Glomerular visceral epithelial cell (primary cell): ENCODE results near the gene REC8.

Source experiments
- DNase-seq: peaks from one replicate; pipeline ENCODE4 v3.0.0-alpha.2; 2016; ENCODE audit errors: extremely low spot score

Gene REC8

DNA sequence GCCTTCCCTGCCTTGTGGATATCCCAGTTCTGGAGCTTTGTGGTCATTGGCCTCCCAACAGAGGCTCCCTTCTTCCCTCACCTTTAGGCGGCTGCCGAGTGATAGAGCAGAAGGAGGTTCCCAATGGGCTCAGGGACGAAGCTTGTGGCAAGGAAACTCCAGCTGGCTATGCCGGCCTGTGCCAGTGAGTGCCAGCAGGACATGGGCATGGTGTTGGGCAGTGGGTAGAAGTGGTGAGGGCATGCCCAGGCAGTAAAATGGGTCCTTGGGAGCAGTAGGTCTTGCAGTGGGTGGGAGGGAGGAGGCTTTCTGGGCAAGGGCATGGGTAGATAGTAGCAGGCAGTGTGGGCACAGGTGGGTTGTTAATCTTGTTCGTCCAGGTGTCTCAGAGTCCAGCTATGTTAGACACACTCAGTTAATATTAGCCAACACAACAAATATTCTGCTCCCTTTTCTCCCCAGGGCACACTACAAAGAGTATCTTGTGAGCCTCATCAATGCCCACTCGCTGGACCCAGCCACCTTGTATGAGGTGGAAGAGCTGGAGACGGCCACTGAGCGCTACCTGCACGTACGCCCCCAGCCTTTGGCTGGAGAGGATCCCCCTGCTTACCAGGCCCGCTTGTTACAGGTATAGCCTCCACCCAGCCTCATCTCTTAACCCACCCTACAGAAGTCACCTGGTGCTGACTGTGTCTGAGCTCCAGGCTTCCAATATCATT lies 11.9 kb upstream of the REC8 start:
- no peak for DNase-seq

- DNase-seq = no peak
Measured at GRCh38 chr14:24160499-24160849, 11.4 kb upstream of the REC8 start.

GRCh38 chr14:24160850-24161804 lies 10.8 kb upstream of the REC8 start, which contains the start of gene IRF9:
TSS of gene IRF9 (plus strand) at chr14:24161265. CDS start at chr14:24162145, 880 bp downstream.
- DNase-seq = peak; percentile 99

DNA sequence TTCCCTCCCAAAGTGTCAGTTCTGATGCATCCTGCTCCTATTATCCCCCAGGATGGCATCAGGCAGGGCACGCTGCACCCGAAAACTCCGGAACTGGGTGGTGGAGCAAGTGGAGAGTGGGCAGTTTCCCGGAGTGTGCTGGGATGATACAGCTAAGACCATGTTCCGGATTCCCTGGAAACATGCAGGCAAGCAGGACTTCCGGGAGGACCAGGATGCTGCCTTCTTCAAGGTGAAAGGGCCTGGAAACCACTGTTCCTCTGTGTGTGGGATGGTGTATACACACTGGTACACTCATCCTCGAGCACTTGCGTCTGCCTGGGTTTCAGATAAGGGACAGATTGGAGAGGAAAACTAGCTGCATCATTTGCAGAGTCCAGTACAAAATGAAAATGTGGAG lies 9.8 kb upstream of the REC8 start:
- DNase-seq = no peak

- DNase-seq = no peak
Measured at GRCh38 chr14:24164518-24164991, 7.3 kb upstream of the REC8 start.

DNA sequence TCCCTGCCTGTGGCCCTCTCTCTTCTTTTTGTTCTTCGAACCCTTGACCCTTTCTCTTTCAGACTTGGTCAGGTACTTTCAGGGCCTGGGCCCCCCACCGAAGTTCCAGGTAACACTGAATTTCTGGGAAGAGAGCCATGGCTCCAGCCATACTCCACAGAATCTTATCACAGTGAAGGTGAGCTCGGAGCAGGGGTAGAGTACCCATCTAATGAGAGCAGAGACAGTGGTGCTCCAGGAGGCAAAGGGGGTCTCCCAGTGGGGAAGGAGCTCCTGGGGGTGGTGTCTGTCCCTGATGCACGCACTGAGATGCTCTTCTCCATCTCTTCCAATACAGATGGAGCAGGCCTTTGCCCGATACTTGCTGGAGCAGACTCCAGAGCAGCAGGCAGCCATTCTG lies 6.1 kb upstream of the REC8 start:
- DNase-seq = no peak

- DNase-seq = no peak
Measured at GRCh38 chr14:24167469-24168114, 4.3 kb upstream of the REC8 start.

DNA sequence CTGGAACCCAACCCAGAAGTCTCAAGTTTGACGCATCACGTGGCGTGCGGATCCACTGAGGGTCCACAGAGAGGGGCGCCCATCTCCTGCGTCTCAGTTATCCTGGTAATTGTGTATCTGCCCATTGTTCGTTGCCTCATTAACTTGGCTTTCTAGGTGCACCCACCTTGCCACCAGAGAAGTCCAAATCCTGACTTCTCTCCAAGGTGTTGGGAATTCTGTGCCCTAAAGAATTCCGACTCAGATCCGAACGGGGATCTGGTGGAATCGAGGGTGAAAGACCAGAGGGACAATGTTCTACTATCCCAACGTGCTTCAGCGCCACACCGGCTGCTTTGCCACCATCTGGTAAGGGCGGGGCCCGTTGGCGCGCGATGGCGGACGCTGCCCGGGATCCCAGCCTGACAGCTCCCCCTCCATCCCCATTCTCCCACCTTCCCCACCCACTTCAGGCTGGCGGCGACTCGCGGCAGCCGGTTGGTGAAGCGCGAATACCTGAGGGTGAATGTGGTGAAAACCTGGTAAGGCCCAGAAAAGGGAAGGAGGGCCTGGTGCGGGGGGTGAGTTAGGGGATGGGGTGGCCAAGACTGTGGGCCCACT lies 481 bp downstream of the REC8 start:
- DNase-seq = no peak

- no peak for DNase-seq
Measured at GRCh38 chr14:24172871-24173281, 996 bp downstream of the REC8 start.

DNA sequence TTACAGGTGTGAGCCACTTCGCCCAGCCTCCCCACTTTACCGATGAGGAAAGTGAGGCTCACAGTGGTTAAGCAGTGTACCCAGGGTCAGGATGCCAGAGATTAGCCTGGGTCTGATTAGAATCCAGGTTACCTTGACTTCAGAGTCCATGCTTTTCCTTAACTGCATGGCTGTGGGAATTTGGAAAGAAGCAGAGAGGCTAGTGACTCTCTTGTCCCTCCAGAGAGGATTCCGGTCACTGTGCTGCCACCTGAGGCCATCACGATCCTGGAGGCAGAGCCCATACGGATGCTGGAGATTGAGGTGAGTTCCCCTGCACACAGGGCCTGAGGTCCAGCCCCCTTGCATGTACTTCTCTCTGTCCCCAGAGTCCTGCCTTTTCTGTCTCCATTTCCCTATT lies 4.7 kb downstream of the REC8 start:
- DNase-seq = no peak

DNA sequence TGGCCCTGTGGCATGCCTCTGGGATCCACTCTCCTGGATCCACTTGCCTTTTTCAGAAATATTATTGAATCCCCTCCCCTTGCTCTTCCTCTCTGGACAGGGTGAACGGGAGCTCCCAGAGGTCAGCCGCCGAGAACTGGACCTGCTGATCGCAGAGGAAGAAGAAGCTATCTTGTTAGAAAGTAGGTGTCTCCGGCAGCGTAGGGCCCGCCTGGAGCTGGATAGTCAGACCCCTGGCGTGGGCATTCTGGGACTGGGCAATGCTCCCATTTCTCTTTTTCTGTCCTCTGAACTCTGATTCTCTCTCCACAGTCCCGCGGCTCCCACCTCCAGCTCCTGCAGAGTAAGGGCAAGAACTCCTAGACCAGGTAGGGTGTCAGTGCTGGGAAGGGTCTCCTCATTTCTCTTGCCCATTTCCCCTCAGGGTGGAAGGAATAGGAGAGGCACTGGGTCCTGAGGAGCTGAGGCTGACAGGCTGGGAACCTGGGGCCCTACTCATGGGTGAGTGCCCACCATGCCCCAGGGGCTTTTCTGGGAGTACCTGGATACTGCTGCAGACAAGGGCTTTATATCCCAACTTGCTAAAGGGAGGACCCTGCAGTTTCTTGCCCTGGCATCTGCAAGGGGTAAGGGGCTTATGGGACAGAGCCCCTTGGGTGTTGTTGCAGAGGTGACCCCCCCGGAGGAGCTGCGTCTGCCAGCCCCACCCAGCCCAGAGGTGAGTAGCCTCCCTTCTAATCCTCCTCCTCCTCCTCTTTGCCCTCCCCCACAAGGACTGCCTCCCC lies 5.4 kb downstream of the REC8 start:
- DNase-seq = no peak

DNA sequence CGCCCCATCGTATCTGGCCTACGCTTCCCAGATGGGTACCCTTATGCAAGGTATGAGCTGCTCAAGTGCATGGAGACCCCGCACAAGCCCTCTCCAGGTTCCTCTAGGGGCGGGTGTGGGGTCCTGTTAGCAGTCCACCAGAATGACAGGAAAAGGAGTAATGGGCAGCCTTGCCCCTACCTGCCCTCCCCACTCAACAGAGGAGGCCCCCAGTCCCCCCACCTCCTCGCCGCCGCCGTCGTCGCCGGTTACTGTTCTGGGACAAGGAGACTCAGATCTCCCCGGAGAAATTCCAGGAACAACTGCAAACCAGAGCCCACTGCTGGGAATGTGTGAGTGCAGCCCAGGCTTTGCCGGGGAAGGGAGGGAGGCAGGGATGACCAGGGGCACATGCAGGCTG lies 6.0 kb downstream of the REC8 start:
- no peak for DNase-seq

GRCh38 chr14:24178399-24179178 lies 6.7 kb downstream of the REC8 start:
- no peak for DNase-seq

GRCh38 chr14:24179294-24179960 lies 7.5 kb downstream of the REC8 start:
- DNase-seq = no peak

DNA sequence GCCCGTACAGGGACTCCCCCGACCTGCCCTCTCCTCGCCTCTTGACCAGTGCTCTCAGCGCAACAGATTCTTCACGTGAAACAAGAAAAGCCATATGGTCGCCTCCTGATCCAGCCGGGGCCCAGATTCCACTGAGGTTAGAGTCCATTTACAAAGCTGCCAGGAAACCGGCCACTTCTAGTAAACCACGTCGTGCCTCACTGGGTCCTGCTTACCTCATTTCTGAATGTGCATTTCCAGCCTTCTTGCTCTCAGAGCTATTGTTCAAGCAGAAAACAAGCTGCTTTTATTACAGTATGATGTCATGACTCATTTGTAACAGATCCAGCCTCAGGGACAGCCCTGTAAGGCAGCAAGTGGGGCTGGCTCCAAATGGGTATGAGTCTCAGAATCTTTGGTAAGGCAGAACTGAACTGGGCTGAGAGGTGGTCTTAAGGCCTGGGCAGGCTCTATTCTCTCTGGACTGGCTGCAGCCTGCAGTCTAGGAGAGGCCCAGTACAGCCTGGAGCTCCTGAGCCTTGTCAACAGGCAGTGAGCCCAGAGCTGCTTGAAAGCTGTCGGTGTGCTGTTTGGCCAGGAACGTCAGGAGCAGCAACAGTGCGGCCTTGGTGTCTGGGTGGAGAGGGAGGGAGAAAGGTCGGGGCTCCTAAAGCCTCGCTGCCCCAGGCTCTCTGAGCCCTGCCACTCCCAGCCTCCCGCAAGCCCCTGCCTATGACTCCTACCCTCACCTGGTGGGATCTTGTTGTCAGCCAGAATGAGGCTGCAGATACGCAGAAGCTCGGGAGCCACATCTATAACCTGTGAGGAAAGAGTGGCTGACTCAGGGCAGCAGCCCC lies 8.3 kb downstream of the REC8 start:
- DNase-seq = peak; percentile 90

DNA sequence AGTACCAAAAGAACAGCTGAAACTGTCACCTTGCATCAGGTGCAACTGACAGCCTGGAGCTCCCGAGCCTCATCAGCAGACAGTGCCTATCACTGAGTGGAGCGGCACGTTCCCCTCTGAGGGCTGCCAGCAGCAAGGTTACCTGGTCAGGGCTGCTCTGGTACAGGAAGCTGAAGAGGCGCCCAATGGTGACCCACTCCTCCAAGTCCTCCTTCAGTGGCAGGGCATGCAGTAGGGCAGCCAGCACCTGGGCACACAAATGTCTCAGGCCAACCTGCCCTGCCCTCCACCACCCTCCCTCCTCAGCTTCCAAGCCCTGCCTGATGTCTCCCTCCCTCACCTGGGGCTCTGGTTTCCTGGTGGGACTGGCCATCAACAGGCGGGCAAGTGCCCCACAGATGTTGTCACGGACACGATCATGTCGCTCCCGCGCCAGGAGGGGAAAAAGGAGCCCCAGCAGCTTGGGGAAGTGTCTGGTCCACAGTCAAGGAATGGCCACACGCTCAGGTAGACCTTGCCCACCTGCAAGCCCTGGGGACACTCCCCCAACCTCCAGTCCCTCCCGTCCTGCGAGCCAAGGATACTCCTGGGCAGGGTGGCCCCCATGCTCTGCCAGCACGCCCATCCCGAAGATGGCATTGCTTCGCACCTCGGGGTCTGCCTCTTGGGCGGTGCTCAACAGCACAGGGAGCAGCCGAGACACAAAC lies 9.6 kb downstream of the REC8 start:
- DNase-seq = no peak

DNA sequence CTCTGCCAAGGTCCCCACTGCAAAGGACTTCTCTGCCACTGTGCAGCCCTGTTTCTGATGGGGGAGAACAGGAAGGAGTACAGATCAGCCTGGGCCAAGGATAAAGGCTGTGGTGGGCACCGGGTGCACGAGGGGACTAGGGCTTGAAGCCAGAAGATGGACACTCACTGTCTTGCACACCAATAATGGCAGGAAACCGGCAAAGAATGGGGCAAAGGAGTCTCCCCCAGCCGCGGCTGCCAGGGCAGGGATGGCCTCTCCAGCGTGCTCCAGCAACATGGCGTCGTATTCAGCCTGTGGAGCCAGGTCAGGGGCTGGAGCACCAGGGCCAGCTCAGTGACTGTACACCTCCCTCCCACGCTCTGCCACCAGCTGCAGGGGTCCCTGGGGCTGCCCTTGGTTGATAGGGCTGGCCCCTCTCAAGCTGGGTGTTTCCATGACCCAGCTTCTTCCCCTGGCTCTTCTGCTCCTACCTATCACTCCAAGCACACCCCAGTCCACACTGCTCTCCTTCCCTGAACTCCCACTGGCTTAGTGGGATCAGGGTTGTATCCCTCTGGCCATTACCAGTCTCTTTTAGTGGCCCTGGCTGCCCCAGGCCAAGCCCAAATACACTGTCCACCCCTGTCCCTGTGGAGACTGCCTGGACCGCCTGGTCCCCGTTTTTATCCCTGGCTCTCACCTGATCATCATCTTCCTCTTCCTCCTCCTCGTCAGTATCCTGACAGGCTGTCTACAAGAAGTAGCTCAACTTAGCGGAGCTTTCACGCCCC lies 10.4 kb downstream of the REC8 start:
- no peak for DNase-seq
